HepG2 (cell line): ENCODE data around the gene FLAD1. TPM values are rescaled to one million over a fixed set of nuclear protein-coding genes. Genes with fewer than 3 reads are reported as not detected.

Experiments
- ARNT2 ChIP-seq: sonication (generic); formaldehyde crosslinking; IDR thresholded peaks from 2 replicates; pipeline ENCODE4 v1.8.0; 2022; ENCODE audit warnings: mild to moderate bottlenecking, low read depth, missing genetic modification reagents, moderate library complexity
- ASH2L ChIP-seq: fragments of 300-600, 200-600 bp; sonication (generic); IDR thresholded peaks from 2 replicates; pipeline ENCODE4 v1.7.0; 2017; ENCODE audit warnings: low read depth, mild to moderate bottlenecking, moderate library complexity, mixed read lengths, low read length; ENCODE audit not compliant: insufficient read length
- CBFB ChIP-seq: sonication (generic); formaldehyde crosslinking; IDR thresholded peaks from 2 replicates; pipeline ENCODE4 v1.4.0; 2020; ENCODE audit warnings: missing genetic modification reagents
- EP300 ChIP-seq, 3 experiments: sonication (generic) in 1 of 3; formaldehyde crosslinking in 1 of 3; IDR thresholded peaks; 2 replicates each; pipeline versions ENCODE4 v1.5.1 to v1.6.1; 2011 to 2020; ENCODE audit warnings: low read depth in 2 of 3, low read length in 2 of 3, borderline replicate concordance in 1 of 3, improper control_type of control experiment in 1 of 3, mild to moderate bottlenecking in 1 of 3, missing genetic modification reagents in 1 of 3, moderate library complexity in 1 of 3
- FOSL2 ChIP-seq: sonication (generic); formaldehyde crosslinking; IDR thresholded peaks from 2 replicates; pipeline ENCODE4 v1.4.0; 2020; ENCODE audit warnings: missing genetic modification reagents
- GPBP1L1 ChIP-seq: sonication (generic); formaldehyde crosslinking; IDR thresholded peaks from 2 replicates; pipeline ENCODE4 v1.5.0; 2020; ENCODE audit warnings: mild to moderate bottlenecking, missing genetic modification reagents
- PHB2 ChIP-seq: fragments of 450-650 bp; IDR thresholded peaks from 2 replicates; pipeline ENCODE4 v1.6.1; 2018; ENCODE audit not compliant: partially characterized antibody
- RFX5 ChIP-seq: IDR thresholded peaks from 2 replicates; pipeline ENCODE4 v1.6.1; 2011; ENCODE audit warnings: low read depth, low read length, improper control_type of control experiment
- STAT6 ChIP-seq: sonication (generic); formaldehyde crosslinking; IDR thresholded peaks from 2 replicates; pipeline ENCODE4 v1.4.0; 2020; ENCODE audit warnings: missing genetic modification reagents, mild to moderate bottlenecking, borderline replicate concordance
- TAF15 ChIP-seq: fragments of 200-400 bp; formaldehyde crosslinking; IDR thresholded peaks from one replicate; pipeline ENCODE4 v1.6.1; 2018; ENCODE audit warnings: mild to moderate bottlenecking, low read depth, low read length; ENCODE audit not compliant: poor library complexity, severe bottlenecking
- TFAP4 ChIP-seq: sonication (generic); IDR thresholded peaks from 2 replicates; pipeline ENCODE4 v1.6.1; 2016; ENCODE audit warnings: low read depth, borderline replicate concordance
- ZBTB20 ChIP-seq: sonication (generic); formaldehyde crosslinking; IDR thresholded peaks from 2 replicates; pipeline ENCODE4 v1.8.1; 2023; ENCODE audit warnings: missing genetic modification reagents, low read depth, mild to moderate bottlenecking, borderline replicate concordance
- ZNF12 ChIP-seq: sonication (generic); formaldehyde crosslinking; IDR thresholded peaks from 2 replicates; pipeline ENCODE4 v1.5.0; 2020; ENCODE audit warnings: missing genetic modification reagents
- ZNF17 ChIP-seq: sonication (generic); formaldehyde crosslinking; IDR thresholded peaks from 2 replicates; pipeline ENCODE4 v1.5.0; 2020; ENCODE audit warnings: mild to moderate bottlenecking, missing genetic modification reagents
- ZNF432 ChIP-seq: sonication (generic); formaldehyde crosslinking; IDR thresholded peaks from 2 replicates; pipeline ENCODE4 v1.5.0; 2020; ENCODE audit warnings: missing genetic modification reagents, mild to moderate bottlenecking, borderline replicate concordance
- ZNF557 ChIP-seq: sonication (generic); formaldehyde crosslinking; IDR thresholded peaks from 2 replicates; pipeline ENCODE4 v1.4.0; 2020; ENCODE audit warnings: missing genetic modification reagents
- ZNF704 ChIP-seq: sonication (generic); formaldehyde crosslinking; IDR thresholded peaks from 2 replicates; pipeline ENCODE4 v1.8.1; 2023; ENCODE audit warnings: mild to moderate bottlenecking, inconsistent platforms, moderate library complexity, missing genetic modification reagents, borderline replicate concordance
- ZNF790 ChIP-seq: sonication (generic); formaldehyde crosslinking; IDR thresholded peaks from 2 replicates; pipeline ENCODE4 v1.8.0; 2022; ENCODE audit warnings: missing genetic modification reagents, mild to moderate bottlenecking, borderline replicate concordance
- polyA plus RNA-seq, 8 experiments: library from polyadenylated mRNA; depleted of rRNA in 3 of 8; stranded (reverse) in 7 of 8; unstranded in 1 of 8; fragments of >200 nt; fragmentation: Illumina TruSeq in 4 of 8; extraction: Trizol in 4 of 8; gene quantifications; 2 replicates each; pipeline versions ENCODE4 v1.2.1 to v1.2.3, GENCODE V29; 2011 to 2016; ENCODE audit warnings: low read depth in 4 of 8, missing spikeins in 1 of 8, mixed read lengths in 1 of 8; ENCODE audit not compliant: insufficient read depth in 1 of 8
- total RNA-seq, 5 experiments: library from RNA; depleted of rRNA; stranded (reverse); fragments of >200 nt; fragmentation: Illumina TruSeq; extraction: Trizol; gene quantifications; 2 replicates each; pipeline ENCODE4 v1.2.3, GENCODE V29; 2016; ENCODE audit warnings: low read depth in 1 of 5
- TF ChIP-seq, protein P1 (sequence below): IDR thresholded peaks from 2 replicates; pipeline ENCODE4 v1.6.1; 2016; ENCODE audit warnings: missing genetic modification reagents, missing compliant biosample characterization
- TF ChIP-seq, protein P2 (sequence below): sonication (generic); formaldehyde crosslinking; IDR thresholded peaks from 2 replicates; pipeline ENCODE4 v1.5.1; 2020; ENCODE audit warnings: mild to moderate bottlenecking, missing genetic modification reagents, borderline replicate concordance

The FLAD1 gene
- total and polyA plus RNA-seq, 2 of the 13 experiments (the other 11 are each of a cell fraction or from before 2014, with no cell fraction given), result 25.9 to 32.8 TPM

GRCh38 chr1:154973344-154974101 is 9.6 kb upstream of the FLAD1 start (continued):
- TF ChIP-seq GPBP1L1 (CRISPR knock-in tag) (no peak), ZNF12 (CRISPR knock-in tag) (no peak), STAT6 (0 out of 2 replicates have a peak, but pooled peaks have one; percentile 30), ZBTB20 (CRISPR knock-in tag) (no peak), ZNF704 (CRISPR knock-in tag) (no peak), ZNF432 (CRISPR knock-in tag) (no peak), ASH2L (peak; percentile 61), EP300 (IDR thresholded peaks at IDR 0.05; ENCODE audit: low read depth in 2 of 2, low read length in 2 of 2) (peak in 1 of 2 experiments; percentile 29; a peak in 1 of 4 replicates), EP300 (CRISPR knock-in tag; IDR thresholded peaks at IDR 0.05; ENCODE audit: borderline replicate concordance) (no peak), ZNF790 (peak; percentile 79; the same call in 1 of the 2 replicates), TAF15 (no peak), PHB2 (no peak), RFX5 (0 out of 2 replicates have a peak, but pooled peaks have one; percentile 24), ZNF557 (CRISPR knock-in tag) (0 out of 2 replicates have a peak, but pooled peaks have one; percentile 19), TFAP4 (peak; percentile 98), ZNF17 (CRISPR knock-in tag) (no peak), FOSL2 (CRISPR knock-in tag) (peak; percentile 23; the same call in 1 of the 2 replicates), ARNT2 (CRISPR knock-in tag) (no peak), CBFB (no peak)
- TF ChIP-seq, protein P1, sequence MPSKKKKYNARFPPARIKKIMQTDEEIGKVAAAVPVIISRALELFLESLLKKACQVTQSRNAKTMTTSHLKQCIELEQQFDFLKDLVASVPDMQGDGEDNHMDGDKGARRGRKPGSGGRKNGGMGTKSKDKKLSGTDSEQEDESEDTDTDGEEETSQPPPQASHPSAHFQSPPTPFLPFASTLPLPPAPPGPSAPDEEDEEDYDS, result peak; percentile 99
- TF ChIP-seq, protein P2, sequence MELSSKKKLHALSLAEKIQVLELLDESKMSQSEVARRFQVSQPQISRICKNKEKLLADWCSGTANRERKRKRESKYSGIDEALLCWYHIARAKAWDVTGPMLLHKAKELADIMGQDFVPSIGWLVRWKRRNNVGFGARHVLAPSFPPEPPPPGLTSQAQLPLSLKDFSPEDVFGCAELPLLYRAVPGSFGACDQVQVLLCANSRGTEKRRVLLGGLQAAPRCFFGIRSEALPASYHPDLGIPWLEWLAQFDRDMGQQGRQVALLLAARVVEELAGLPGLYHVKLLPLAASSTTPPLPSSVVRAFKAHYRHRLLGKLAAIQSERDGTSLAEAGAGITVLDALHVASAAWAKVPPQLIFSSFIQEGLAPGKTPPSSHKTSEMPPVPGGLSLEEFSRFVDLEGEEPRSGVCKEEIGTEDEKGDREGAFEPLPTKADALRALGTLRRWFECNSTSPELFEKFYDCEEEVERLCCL (CRISPR knock-in tag), result no peak
